Stimulated activated CD8-positive, alpha-beta memory T cell treated with anti-CD3 and anti-CD28 coated beads, Interleukin-15, amount 100 ng/mL, for 48 hours (primary cell): ENCODE results near the gene ROBO2.

ENCODE experiments used
- DNase-seq, 2 donors: peaks; one replicate each; pipeline ENCODE4 v3.0.0-alpha.2; 2020; ENCODE audit warnings: low read depth in 2 of 2

The ROBO2 gene

GRCh38 chr3:77189258-77189657 is 149.4 kb downstream of the ROBO2 start:
- DNase-seq, result no peak

GRCh38 chr3:77189684-77190083 is 149.8 kb downstream of the ROBO2 start:
- no peak for DNase-seq

DNA sequence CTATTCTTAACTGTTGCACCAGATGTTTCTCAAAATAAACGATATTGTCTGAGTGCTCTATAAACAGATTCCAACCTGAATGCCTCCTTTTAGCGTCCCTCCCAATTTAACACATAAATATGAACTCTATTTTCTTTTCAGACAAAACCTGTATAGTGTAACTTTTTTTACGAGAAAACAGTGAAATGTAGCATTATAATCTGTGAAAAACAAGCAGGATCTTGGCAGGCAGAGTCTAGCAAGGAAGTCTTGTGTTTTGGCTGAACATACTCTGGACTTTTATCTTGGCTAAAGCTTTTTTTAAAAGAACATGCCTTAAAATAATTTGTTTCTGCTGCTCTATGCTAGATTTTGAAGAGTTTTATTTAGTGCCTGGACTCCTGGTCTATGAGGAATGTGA is 150.5 kb downstream of the ROBO2 start:
- DNase-seq, result no peak

- no peak for DNase-seq
Measured at GRCh38 chr3:77191014-77191413, 151.1 kb downstream of the ROBO2 start.

- no peak for DNase-seq
Measured at GRCh38 chr3:77191640-77192039, 151.7 kb downstream of the ROBO2 start.

GRCh38 chr3:77195766-77196545 is 156.1 kb downstream of the ROBO2 start:
- no peak for DNase-seq

- DNase-seq, result no peak
Measured at GRCh38 chr3:77197408-77197807, 157.5 kb downstream of the ROBO2 start.

- no peak for DNase-seq
Measured at GRCh38 chr3:77203851-77204250, 164.0 kb downstream of the ROBO2 start.

DNA sequence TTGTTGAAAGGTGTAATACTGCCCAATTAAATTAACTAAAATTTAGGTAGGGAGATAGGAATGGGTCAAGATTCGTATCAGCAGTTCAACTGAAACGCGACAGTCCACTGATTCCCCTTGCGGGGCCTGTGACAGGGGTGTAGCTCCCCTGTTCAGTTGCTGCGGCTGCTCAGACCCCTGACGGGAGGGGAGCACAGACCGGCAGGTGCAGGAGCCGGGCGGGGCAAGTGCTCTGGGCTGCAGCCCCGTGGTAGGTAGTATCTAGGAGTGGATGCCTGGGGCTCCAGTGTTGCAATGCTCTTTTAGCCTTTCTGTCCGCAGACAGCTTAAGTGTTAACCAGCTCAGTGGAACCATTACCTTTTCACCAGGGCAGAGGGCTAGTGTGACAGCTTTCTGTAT is 164.9 kb downstream of the ROBO2 start:
- DNase-seq, result no peak

DNA sequence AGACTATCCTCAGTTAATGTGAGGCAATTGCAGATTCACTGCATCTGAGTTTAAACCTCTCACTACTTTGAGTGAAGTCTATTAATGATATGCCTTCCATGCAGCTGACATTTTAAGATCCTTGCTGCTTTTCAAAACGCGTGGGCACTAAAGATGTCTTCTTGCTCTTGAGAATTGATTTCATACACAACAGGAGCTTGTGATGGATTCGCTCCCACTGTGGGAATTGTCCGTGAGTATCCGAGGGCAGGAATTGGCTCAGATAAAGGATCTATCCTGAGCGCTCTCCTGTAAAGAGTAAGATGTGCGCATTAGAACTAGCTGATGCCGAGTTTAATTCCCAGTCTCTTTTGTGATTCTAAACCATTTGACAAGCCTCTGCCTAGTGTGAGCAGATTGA is 167.9 kb downstream of the ROBO2 start:
- no peak for DNase-seq

- no peak for DNase-seq
Measured at GRCh38 chr3:77222701-77223100, 182.8 kb downstream of the ROBO2 start.

- DNase-seq, result no peak
Measured at GRCh38 chr3:77227567-77227966, 187.7 kb downstream of the ROBO2 start.

GRCh38 chr3:77232557-77232956 is 192.7 kb downstream of the ROBO2 start:
- DNase-seq, result no peak

- no peak for DNase-seq
Measured at GRCh38 chr3:77234004-77234403, 194.1 kb downstream of the ROBO2 start.

GRCh38 chr3:77236118-77236517 is 196.2 kb downstream of the ROBO2 start:
- DNase-seq, result no peak

GRCh38 chr3:77240072-77240650 is 200.3 kb downstream of the ROBO2 start:
- DNase-seq, result no peak

DNA sequence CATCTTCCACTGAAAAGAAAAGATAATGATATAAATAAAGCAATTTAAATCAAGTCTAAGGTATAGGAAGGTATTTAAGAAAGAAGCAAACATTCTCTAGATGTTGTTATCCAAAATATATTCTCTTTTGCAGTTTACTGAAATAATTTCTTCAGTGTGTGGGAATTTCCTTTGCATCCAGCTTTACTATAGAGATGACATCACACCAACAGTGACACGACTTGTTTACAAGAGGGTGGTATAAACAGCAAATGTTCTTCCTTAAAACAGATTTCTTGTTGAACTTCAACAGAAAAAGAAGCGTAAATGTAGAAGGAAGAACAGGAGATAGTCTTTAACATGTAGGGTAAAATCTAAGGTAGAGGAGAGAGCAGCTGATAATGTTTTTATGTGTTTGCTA is 202.5 kb downstream of the ROBO2 start:
- DNase-seq, result no peak

GRCh38 chr3:77244981-77245380 is 205.1 kb downstream of the ROBO2 start:
- DNase-seq, result no peak

DNA sequence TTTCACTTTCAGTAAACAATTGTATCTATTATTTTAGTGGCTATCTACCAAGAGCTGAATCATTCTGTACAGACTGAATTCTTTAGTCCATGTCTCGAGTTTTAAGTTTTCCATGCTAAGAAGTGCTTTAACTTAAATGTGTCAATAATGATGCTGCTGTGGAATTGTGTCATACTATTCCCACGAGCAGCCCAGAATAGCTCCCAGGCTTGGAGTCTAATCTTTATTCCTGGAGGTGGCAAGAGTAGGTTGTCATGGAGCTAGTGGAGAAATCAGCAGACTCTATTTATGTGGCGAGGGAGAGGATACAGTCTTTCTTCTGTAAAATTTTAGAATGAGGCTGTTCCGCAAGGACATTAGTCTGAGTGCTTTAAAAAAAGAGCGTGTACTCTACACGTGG is 207.2 kb downstream of the ROBO2 start:
- no peak for DNase-seq

DNA sequence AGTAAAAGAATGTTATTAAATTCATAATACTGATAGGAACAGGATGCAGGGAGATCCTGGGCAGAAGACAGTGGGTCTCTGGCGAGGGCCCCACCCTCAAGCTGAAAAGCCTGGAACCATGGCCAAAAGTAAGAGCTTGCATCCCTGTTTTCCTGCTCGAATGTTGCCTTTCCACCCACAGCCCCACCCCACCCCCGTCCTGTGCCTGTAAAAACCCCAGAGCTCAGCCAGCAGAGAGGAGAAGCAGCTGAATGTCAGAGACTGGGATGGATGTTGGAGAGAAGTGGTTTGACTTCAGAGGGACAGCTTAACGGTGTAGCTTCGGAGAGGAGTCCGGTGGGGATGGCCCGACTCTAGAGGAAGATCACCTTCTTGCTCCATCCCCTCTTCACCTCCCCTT is 207.9 kb downstream of the ROBO2 start:
- no peak for DNase-seq

- DNase-seq, result no peak
Measured at GRCh38 chr3:77248420-77248819, 208.5 kb downstream of the ROBO2 start.

DNA sequence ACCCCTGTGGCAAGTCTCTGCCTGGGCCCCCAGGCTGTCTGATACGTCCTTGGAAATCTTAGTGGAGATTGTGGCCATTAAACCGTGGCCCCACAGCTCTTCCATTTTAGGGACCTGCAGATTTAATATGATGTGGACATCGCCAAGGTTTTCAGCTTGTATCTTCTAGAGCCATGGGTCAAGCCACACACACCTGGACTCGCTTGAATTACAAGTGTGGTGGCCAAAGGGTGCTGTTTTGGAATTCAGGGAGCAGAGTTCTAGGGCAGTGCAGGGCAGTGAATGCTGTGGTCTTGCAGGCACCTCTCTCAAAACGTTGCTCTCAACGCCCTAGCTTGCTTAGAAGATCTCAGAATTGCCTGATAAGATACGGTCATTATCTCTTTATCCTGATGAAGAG is 211.2 kb downstream of the ROBO2 start:
- DNase-seq, result no peak

DNA sequence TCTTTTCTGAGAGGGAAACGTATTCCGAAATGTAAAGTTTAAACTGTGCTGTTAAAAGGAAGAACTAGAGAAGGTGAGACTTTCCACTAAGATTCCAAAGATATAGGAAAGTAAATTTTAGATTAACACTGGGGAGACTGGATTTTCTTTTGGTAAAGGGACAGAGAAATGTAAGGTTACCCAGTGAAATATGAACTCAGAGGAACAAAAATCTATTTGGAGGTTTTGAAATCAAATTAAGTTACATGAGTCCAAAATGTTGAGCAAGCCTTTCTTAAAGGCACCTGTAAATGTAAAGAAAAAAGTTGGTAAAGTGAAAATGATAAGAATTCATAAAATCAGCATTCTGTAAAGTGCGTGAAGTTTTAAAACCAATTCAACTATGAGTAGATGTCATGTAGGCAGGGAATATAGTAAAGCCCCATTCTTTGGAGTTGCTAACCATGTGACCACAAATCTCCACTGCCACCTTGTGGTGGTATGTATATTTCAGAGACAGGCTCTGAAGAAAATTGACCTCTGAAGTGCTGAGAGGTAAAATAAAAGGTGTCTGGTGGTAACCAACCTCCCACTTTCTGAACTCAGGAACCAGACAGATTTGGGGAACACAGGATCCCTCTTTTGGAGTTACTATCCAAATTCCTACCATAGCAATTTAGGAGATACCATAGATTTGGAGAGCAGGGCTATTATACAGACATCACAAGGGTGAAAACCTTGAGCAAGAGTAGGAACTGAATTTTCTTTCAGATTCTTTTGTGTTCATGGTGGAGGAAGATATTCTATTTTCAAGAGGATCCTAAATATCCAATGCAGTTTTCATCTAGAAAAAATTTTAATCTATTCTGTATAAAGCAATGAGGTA is 215.3 kb downstream of the ROBO2 start:
- DNase-seq, result no peak
